Midbrain (tissue), 1 donor: ENCODE data around the gene KLHL25.
"Not testable (repeated sequence)": the region's sequence is repeated elsewhere in the genome, so short reads cannot be mapped to it uniquely, and the experiment has no call there.

Source experiments
- DNase-seq: peaks from one replicate; lab custom pipeline; 2025; lab: John Stamatoyannopoulos, UW

KLHL25 gene, protein sequence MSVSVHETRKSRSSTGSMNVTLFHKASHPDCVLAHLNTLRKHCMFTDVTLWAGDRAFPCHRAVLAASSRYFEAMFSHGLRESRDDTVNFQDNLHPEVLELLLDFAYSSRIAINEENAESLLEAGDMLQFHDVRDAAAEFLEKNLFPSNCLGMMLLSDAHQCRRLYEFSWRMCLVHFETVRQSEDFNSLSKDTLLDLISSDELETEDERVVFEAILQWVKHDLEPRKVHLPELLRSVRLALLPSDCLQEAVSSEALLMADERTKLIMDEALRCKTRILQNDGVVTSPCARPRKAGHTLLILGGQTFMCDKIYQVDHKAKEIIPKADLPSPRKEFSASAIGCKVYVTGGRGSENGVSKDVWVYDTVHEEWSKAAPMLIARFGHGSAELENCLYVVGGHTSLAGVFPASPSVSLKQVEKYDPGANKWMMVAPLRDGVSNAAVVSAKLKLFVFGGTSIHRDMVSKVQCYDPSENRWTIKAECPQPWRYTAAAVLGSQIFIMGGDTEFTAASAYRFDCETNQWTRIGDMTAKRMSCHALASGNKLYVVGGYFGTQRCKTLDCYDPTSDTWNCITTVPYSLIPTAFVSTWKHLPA

DNA sequence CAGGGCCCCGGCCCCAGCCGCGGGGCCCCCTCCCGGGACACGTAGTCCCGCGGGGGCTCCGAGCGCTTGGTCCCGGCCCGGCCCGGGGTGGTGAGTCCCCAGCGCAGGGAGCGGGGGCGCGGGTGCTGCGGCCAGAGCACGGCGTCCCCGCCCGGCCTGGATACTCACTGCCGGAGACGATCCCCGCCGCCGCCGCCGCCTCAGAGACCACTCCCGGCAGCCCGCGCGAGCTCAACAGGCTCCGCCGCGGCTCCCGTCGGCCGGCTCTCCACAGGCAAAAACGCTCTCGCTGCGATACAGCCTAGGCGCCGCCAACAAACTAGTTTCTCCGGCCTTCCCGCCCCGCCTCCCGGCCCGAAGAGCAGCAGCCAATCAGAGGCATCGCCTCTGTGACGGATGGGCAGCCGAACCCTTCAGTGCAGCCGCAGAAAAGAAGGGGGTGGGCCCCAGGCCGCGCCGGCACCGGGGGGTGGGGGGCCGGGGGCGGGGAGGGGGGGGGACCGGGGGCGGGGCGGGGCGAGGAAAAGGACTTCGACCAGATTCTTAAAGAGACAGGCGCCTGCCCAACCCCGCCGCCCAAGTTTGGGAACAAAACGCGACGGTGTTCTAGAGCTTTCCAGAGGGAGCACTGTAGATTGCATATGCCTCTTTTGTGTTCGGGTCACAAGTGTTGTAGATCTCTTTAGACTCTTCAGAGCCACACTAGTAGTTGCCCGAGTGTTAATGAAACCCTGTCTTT lies at the start of gene KLHL25:
Gene KLHL25 (minus strand): TSS at position 328 of the 739 bp plus-strand sequence. CDS start 25,115 bp downstream, outside the sequence.
- DNase-seq, result peak; percentile 97

DNA sequence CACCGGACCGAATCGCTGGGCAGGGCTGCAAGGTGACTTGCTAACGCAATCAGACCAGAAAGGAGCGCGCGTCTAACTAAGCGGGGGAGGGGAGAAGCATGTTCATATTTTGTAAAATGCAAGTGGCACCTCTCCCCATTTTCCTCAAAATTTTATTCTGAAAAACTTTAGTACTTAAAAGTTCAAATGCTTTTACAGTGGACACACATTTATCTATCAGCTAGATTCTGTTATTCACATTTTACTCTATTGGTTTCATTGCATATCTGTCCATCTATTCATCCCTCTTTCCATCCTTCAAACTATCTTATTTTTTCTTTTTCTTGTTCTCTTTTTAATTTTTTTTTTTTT lies 46.1 kb upstream of the KLHL25 start:
- no peak for DNase-seq

DNA sequence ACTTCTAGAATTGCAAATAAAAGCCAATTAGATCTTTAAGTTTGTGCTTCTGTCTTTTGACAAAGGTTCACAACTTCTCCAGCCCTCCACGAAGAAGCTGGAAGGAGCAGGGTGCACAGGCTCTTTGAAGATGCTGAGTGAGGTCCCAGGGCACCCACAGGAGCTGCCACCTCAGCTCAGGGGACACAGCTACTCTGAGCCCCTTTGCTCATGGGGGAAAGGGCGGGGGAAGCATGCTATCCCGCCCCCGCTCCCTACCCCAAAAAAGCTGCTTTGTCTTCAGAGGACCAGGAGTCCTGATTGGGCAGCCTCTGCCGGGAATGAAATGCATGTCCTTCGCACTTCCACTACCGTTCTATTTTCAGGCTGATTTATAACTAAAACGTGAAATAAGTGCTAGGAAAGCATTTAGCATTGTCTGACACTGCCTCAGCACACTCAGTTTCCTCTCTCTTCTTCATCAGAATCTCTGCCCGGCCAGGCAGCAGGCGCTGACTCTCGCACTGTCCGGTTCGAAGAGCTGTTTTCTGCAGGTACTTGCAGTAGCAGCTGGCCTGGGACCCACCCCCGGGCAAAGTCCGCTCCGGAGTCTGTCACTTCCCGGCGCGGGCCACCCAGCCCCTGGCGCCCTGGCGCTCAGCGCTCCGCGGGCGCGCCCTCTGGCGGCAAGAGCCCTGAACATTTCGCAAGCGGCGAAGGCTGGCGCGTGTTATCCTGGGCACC lies 45.5 kb upstream of the KLHL25 start:
- DNase-seq, result peak; percentile 73

DNA sequence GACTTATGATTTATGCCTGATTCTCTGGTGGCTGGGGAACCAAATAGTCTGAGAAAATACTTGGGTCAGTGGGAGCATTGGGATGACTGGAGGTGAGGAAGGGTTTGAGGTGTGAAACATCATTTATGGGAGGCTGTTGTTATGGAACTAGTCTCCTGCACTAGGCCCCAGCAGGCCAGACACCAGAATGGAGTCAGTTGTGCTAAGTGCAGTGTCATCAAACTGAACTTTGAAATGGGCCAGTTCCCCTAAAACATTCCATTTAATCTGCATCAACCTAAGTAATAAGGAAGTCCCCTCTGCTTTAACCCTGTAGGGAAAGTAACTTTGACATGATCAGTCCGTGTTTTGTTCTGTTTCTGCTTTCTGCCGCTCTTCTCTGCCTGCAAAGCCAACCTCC lies 44.9 kb upstream of the KLHL25 start:
- no peak for DNase-seq

DNA sequence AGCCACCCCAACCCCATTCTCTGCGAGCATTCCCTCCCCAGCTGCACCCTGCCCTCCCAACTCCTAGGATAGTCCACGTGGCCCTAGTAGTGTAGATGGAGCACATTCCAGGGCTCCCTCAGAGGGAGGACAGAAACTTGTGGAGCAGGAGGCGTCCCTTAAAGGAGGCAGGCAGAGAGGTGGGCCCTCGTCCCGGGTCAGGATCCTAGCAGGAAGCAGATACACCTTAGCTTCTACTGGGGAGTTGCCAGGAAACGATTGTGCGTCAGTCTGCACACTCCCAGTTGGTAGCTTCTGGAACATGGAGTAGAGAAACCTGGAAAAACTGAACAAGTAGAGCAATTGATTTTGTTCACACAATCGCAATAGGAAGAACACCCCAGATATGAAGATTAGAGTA lies 43.9 kb upstream of the KLHL25 start:
- DNase-seq, result no peak

DNA sequence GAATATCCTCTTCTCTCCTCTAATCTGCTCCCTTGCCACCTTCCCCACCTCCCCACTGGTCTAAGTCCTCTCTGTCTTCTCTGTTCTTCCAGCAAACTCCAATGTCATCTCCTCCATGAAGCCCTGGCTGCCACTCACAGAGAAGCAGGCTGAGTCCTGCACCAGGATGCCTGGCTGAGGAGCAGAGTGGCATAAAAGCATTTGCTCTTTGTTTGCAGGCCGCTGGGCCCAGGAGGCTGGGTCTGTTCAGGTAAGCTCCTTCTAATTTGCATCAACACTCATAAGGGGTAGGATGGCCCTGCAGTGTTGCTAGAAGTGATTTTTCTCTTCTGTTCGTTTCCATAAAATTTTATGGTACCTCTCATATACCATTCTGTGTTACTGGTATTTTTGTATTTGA lies 43.2 kb upstream of the KLHL25 start:
- no peak for DNase-seq

DNA sequence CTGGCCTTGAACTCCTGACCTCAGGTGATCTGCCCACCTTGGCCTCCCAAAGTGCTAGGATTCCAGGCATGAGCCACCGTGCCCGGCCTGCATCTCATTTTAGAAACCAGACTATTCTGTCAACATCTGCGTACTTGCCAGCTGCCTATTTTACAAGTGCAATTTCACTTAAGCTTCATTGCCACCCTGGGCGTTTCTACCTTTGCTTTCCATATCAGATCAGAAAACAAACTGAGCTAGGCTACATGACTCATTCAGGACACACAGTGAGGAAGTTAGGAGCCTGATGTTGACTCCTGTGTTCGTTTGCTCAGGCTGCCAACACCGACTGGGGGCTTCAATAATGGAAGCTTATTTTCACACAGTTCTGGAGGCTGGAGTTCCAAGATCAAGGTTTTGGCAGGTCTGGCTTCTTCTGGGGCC lies 42.3 kb upstream of the KLHL25 start:
- no peak for DNase-seq

DNA sequence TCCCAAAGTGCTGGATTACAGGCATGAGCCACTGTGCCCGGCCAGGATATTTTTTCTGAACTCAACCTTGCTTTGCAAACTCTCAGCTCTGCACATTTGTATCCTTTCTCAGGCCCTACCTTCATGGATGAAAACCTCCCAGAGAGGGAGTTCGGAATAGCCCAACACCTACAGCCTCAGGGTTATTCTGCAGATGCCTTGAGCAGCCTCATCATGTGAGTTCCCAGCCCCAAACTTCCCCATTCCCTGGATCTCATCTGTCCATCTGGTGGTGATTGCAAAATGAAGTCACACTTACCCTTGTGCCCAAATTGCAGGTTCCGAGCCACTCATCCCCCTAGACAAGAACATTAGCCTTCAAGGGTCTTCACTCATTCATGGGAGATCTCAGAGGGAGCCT lies 39.9 kb upstream of the KLHL25 start:
- no peak for DNase-seq

DNA sequence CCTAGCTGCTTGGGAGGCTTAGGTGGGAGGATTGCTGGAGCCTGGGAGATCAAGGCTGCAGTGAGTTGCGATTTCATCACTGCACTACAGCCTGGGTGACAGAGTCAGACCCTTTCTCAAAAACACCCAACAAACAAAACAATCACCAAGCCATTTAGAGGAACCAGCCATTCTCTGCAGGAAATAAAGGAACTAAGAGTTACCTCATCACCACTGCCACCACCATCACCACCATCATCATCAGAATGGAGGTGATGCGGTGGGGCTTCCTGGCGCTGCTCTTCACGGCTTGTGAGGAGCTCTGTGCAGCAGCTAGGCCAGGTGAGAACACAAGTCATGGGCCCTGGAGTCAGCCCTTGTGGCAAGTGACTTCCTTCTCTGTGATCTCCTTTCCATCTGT lies 37.7 kb upstream of the KLHL25 start:
- no peak for DNase-seq

DNA sequence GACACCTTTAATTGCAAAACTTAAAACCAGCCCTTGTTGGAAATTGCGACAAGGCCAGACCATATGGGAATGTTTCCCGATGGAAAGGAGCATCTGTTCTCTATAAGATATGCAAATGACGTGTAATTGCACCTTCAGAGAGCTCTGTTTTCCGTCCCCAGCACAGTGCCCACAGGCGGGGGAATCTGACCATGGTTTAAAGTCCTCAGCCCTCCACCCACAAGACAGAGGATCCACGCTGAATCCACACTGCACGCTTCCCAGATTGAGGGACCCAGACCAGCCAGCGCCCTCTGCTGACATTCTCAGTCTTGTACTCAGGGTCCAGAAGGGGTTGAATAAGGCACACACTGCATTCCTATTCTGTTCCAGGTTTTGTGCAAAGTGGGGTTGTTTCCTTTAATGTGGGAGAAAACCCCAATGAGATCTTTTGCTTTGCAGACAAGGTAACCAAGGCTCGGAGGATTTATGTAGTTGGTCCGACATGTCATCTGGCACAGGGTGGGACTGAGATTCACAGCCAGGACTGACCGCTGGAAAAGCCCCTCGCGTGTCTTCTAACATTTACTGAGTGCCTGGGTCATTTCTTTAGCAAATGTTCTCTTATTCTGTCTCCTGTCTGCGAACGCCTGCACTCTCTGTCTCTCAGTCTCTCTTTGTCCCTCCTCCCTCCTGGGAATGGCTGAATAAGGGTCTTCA lies 36.8 kb upstream of the KLHL25 start:
- peak; percentile 72 for DNase-seq

DNA sequence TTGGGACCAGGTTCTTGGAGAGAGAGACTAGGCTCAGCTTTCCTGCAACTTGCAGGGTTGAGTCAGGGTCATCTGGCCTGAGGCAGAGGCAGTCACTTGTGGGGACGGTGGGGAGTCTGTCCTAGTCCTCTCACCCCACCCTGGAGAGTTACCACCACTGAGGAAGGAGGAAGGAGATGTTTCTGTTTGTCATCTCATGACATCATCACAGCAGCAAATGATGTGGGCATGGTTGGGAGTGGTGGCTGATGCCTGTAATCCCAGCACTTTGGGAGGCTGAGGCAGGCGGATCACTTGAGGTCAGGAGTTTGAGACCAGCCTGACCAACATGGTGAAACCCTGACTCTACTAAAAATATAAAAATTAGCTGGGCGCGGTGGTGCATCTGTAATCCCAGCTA lies 35.0 kb upstream of the KLHL25 start:
- not testable (repeated sequence) for DNase-seq

DNA sequence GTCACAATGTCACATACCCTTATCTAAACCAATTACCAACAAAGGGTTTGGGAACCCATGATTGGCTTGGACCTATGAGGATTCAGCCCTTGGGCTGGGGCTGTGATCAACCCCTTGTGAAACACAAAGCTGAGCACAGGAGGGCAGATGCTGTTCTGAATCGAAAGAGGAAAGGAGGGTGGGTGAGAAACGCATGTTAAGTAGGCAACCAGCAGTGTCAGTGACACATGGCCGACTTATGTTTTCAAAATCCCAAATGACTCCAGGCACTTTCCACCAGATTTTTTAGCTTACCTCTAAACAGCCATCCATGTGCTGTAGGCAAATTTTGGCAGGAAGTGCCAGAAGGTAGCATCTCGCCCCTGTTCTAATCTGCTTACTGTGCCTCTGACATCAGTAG lies 34.1 kb upstream of the KLHL25 start:
- no peak for DNase-seq

DNA sequence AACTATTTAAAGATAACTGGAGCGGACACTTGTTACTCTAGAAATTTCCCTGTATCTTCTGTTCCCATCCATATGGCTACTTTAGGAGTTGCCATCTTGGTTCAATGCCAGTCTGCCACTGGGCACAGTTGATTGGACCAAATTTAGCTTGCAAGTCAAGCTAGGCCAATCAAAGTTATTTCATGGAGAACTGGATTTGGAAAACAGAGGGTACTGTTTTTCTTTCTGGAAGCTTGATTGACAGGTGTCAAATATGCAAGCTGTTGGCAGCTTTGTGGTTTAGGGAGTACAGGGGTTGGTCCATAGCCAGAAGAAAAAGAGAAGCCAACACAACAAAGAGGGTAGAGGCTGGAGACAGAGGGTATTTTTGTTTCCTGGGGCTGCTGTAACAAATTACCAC lies 33.4 kb upstream of the KLHL25 start:
- DNase-seq, result no peak

DNA sequence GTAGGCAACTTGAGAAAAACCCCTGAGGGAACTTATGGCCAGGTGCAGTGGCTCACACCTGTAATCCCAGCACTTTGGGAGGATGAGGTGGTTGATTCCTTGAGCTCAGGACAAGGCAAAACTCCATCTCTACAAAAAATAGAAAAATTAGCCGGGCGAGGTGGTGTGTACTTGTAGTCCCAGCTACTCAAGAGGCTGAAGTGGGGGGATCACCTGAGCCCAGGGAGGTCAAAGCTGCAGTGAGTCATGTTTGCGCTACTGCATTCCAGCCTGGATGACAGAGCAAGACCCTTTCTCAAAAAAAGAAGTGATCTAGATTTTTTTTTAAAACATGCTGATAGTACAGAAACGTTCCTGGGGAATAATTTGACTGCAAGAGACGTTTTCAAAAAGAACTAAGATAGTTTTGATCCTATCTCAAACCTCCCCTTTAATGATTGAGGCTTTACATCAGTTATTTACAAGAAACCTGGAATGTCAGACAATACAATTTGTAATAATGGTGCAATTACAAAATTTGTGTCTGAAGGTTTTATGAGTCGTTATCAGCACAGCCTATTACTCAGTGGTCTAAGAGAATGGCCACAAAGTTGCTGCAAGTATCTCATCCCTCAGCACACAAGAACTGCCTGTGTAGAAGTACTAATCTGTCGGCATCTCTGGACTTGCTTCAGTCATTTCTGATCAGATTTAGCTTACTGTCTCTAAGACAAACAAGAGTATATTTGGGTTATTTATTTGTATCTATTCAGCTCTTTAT lies 32.2 kb upstream of the KLHL25 start:
- DNase-seq, result no peak

DNA sequence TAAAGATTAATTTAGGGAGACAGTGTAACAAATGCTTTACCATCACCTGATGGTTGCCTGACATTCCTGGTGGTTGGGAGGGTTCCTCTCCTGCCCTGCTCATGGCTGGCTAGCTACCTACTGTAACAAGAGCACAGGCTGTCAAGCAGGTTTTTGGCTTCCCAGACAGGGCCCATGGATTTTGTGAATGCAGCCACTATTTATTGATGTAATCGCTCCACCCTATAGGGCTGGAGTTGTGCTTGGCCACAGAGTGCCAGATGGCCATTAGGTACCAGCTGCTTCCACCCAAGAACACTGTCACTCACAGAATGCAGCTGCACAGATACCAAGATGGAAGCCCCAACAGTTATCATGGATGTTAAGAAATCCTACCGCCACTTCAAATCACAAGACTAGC lies 31.0 kb upstream of the KLHL25 start:
- DNase-seq, result no peak

DNA sequence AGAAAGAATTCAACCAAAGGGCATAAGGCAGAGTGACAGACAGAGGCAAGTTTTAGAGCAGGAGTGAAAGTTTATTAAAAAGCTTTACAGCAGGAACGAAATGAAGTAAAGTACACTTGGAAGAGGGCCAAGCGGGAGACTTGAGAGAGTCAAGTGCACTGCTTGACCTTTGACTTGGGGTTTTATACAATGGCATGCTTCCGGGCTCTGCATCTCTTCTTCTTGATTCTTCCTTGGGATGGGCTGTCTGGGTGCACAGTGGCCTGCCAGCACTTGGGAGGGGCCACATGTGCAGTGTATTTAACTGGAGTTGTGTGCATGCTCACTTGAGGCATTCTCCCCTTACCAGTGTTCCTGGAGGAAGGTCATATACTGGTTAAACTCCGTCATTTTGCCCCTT lies 30.4 kb upstream of the KLHL25 start:
- DNase-seq, result no peak

DNA sequence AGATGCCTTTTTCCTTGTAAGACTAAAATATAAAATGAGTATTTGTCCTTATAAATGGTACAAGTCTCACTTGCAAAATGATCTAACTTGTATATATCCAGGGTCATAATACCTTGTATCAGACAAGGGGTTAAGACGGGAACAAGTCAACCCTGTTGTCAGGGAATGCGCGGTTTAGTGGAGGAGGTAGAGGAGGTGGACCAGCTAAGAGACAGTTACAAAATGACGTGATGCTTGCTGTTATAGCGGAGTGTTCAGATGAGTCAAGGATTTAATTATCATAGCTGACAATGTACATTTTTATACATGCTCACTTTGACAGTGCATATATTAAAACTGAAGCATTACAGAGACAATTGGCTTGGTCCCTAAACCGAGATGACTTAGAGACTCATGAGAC lies 26.8 kb upstream of the KLHL25 start:
- DNase-seq, result no peak

DNA sequence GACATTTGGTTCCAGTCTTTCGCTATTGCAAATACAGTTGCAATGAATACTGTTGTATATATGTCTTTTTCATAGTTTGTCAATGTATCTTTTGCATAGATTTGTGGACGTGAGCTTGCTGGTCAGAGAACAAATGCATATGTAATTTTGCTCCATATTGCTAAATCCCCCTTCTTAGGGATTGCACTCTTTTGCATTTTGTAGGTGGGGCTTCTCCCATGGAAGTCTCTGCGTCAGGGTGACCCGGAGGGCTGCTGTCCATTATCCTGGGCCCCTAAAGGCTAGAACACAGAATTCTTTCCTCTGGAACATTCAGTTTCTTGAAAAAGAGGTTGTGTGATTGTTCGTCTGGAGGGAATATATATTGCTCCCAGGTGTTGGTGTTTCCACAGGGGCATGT lies 25.2 kb upstream of the KLHL25 start:
- no peak for DNase-seq

DNA sequence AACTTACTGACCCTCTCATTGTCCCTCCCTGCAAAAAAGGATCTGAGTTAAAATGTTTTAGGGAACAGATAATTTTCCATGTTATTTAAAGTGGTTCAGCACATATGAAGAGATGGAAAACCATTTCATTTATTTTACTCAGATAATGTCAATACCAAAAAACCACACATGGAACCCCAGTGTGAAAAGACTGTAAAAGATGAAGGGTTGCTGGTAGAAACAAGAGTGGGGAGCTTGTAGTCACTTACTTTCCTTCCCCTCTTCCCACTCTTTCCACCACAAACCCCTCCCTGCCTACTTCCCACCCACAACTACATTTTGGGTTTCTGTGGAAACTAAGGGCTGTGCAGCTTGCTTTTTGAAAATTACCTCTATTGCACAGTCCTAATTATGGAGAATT lies 18.5 kb upstream of the KLHL25 start:
- DNase-seq, result no peak

DNA sequence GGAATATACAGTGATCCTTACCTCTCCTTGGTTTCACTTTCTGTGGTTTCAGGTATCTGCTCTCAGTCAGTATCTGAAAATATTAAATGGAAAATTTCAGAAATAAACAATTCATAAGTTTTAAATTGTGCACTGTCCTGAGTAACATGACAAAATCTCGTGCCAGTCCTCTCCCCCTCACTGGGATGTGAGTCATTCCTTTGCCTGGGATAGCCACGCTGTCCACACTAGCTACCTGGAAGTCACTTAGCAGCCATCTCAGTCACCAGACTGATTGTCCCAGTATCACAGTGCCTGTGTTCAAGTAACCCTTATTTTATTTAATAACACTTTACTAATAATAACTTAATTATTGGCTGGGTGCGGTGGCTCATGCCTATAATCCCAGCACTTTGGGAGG lies 15.3 kb upstream of the KLHL25 start:
- no peak for DNase-seq

DNA sequence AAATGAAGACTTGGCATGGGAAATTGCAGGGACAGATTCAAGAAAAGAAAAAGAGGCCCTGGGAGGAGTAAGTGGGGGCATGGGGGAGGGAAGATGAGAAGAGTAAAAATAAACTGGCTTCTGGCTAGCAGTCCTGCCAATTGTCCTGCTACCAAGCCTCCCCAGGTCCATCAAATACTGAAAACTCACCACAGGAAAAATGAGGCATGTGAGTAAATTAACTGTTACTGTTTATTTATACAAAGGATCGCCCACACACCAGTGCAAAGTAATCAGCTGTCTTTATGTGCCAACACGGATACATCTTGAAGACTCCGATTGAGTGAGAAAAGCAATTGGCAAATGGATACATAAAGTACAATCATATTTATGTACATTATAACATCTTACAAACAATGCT lies 10.7 kb upstream of the KLHL25 start:
- no peak for DNase-seq
